Nucleus accumbens (tissue), 56 donors: Measurements from ENCODE around the gene TP73.
A peak's percentile ranks its signal among the peaks of the same experiment; 100 is the strongest.

Experiments
- DNase-seq, 56 donors: peaks; one replicate each; lab custom pipeline; 2025; lab: John Stamatoyannopoulos, UW

TP73 gene

DNA sequence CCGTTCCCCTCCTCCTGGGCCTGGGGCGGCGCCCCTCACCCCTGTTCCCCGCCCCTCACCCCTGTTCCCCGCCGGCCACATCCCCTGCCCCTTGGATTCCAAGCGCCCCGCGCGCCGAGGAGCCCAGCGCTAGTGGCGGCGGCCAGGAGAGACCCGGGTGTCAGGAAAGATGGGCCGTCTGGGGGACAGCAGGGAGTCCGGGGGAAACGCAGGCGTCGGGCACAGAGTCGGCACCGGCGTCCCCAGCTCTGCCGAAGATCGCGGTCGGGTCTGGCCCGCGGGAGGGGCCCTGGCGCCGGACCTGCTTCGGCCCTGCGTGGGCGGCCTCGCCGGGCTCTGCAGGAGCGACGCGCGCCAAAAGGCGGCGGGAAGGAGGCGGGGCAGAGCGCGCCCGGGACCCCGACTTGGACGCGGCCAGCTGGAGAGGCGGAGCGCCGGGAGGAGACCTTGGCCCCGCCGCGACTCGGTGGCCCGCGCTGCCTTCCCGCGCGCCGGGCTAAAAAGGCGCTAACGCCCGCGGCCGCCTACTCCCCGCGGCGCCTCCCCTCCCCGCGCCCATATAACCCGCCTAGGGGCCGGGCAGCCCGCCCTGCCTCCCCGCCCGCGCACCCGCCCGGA, at the start of gene TP73:
Gene TP73 (plus strand): TSS at position 587 of the 618 bp plus-strand sequence. CDS start 29,850 bp downstream, outside the sequence.
- DNase-seq = no peak

DNA sequence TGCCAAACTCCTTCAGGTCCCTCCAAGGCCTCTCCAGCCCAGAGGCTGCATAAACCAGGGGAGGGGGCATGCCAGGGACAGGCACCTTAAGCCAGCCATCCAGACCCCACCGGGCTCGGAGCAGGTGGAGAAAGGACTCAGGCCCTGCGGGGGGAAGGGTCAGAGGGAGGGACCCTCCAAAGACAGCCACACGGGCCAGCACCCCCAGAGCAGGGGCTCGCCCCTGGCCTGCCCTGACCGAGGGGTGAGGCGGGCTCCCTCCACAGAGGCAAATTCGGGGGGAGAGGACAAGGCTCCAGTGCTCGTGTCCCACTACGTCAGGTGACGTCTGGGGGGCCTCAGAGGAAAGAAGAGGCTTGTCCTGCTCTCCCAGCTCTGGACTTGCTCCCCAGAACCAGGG, 49.2 kb upstream of the TP73 start:
- no peak for DNase-seq

GRCh38 chr1:3603571-3604467, 48.5 kb upstream of the TP73 start:
- DNase-seq = no peak

DNA sequence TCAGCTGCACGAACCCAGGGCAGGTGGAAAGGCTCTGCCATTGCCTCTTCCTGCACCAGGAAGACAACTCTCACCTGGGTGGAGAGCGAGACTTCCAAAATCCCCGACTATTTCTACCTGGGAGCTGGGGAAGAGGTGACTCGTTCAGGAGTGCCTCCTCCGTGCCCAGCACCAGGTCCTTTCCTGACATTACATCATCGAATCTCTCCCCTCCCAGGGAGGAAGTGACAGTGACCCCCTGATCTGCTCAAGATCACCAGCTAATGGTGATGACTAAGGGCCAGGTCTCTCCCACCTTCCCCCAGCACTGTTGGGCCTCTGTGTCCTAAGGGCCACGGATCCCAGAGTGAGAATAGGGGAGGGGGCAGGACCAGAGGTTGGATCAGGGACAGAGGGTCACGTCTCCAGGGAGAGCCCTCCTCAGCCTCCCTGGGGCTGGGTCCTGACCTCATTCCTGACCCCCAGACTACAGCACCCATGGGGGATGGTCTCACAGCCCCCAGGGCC, 47.8 kb upstream of the TP73 start:
- DNase-seq = no peak

GRCh38 chr1:3604997-3605823, 47.1 kb upstream of the TP73 start:
- no peak for DNase-seq

GRCh38 chr1:3606779-3607702, 45.3 kb upstream of the TP73 start:
- DNase-seq = no peak

DNA sequence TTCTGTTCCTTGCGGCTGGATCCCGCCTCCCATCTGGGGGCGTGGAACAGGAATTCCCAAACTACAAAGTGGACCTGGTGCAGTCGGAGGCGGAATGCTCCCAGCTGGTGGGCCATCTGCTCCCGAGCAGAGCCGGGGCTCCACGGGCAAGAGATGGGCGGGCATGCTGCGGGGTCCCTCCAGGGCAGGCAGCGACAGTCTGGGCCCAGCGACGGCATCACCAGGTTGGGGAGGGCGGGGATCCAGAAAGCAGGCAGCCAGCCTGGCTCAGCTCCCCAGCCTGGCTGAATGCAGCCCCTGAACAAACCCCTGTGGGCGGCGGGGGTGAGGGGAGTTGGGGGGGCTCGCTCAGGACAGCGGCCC, 44.6 kb upstream of the TP73 start:
- DNase-seq = no peak

DNA sequence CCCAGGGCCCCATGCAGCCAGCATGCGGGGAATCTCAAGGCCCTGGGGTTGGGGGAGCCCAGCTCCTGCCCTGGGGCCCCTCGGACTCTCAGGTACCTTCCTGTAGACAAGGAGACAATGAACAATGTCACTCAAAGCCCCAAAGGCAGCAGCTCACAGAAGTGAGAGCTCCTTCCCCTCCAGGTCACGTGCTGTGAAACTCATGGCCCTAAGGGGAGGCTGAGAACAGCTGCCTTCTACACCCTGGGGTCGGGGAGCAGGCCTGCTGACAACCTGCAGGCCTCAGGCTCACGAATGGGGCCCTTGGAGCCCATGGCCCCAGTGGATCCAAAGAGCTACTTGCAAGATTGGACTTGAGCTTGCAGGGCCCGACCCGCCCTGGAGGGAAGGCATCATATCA, 44.2 kb upstream of the TP73 start:
- no peak for DNase-seq

DNA sequence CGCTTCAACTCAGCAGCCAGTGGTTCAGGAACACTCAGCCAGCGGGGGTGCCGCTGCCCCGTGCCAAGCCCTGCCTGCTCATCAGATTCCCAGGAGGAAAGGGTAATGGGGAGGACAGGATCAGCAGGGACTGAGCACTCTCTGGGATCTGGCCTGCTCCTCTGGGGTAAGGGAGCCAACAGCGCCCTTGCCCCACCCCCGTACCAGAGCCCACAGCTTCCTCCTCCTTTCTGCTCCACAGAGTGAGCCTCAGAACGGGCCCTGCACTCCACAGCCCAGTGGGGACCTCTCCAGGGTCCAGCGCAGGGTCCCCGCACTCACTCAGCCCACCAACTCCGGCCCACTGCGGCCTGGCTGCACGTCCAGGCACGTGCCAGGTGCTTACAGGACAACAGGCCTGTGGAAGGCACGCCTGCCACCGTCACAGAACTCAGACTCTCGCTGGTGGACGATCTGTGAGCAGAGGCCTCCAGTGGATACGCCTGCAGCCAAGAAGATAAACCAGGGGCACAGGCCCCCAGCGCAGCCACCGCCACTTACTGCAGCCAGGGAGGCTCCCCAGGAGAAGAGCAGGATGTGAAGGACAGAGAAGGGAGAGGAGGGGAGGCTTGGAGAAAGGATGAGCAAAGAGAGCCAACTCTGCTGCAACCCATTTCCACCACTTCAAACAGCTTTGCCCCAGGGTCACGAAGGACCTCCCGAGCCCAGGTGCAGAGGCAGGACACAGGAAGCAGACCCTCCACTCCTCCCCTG, 43.1 kb upstream of the TP73 start:
- peak in 1 of 56 donors; percentile 20 for DNase-seq

GRCh38 chr1:3609769-3610526, 42.4 kb upstream of the TP73 start:
- no peak for DNase-seq

DNA sequence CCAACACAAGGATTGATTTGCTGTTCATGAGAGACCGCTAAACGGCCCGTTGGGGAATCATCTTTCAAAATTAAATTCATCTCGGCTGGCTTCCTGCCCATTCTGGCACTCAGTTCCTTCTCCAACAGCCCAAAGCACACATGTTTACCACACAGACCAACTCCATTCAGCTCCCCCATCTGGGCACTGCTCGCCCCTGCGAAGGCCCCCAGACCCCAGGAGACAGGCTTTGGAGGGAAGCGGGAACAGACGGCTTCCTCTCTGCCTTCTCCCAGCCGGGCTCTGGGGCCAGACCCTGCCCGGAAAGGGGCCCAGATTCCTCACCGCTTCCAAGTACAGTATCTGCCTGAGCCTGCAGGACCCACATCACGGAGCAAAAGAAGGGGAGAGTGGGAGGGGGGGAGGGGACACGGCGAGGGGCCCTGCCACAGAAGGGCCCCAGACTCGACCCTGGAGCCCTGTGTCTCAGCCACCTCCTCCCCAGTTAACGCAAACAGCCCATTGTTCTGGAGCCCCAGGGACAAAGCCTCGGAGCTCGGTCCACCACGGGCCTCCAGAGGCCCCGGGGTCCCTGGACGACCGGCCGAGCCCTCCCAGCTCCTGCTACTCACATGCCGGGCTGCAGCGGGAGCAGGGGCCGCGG, 41.7 kb upstream of the TP73 start:
- DNase-seq = no peak

- DNase-seq = peak in 12 of 56 donors; percentile 5 to 78 (median 34)
Observed at GRCh38 chr1:3611170-3612019, 40.9 kb upstream of the TP73 start, which contains the start of gene MEGF6. Gene MEGF6, minus strand, starts transcription at chr1:3611508. Its CDS starts 240 bp downstream, at chr1:3611268.

DNA sequence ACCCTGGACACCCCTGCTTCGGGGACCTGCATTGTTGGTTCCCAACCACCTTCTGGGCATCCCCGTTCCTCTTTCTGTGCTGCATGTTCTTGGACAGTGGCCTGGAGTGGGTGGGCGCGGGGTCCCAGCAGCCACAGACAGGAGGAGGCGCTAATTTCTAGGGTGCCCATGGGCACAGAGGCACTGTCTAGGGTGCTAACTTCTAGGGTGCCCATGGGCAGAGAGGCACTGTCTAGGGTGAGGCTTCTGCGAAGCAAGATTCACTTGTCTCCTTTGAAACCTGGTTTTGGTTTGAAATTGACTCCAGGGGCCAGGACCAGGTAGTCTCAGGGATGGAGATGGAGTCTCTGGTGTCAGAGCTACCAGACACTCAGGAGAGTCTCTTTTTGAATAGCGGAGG, 40.2 kb upstream of the TP73 start:
- no peak for DNase-seq

DNA sequence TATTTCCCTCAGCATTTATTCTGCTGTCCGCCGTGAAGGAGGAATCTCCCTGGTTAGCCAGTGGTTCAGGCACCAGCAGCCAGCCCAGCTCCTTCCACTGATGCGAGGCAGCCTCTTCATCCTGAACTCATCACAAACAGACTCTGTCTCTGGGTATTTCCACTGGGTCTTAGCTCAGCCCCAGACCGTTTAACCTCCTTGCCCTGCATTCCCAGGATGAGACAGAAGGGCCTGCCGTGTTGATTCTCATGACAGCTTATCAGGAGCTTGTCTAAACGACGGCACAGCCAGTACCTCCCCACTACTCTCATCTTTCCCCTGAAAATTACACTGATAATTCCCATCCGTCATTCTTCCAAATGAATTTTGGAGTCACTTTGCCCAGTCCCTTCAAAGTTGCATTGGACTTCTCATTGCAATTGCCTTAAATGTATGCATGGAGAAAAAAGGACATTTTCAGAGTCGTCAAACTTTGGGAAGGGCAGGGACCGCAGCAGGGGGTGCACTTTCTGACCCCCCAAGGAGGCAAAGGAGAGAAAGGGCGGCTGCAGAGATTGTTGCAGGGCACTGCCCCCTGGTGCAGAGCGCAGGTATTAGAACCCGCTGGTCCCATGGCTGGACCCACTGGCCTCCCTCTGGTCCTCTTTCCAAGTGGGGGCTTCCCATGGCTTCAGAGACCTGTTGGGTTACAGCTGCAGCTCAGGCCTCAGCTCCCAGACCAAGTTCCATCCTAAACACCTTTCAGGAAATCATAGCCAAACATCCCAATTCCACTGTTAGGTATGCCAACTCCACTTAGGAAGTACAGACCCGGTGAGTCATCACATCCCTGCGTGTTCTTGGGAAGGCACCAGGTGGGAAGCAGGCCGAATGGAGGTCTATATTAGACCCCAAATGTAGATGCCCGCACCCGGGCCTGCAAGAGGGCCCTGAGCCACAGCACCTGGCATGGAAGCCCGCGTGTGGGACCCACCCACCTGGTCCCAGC, 37.3 kb upstream of the TP73 start:
- DNase-seq = peak in 1 of 56 donors; percentile 28

- DNase-seq = no peak
Observed at GRCh38 chr1:3616861-3617260, 35.5 kb upstream of the TP73 start.
